ENCODE data around the gene MIPEP.
A peak's percentile ranks its signal among the peaks of the same experiment; 100 is the strongest.

MIPEP gene

GRCh38 chr13:23715762-23716235 lies 173.4 kb downstream of the MIPEP start:
- peak; percentile 58 for DNase-seq (ENCODE audit: low read depth, low spot score)

- peak; percentile 39 for DNase-seq (ENCODE audit: low read depth, low spot score)
These were observed 174.0 kb downstream of the MIPEP start for GRCh38 chr13:23715092-23715761.

GRCh38 chr13:23714672-23715071 lies 174.5 kb downstream of the MIPEP start:
- no peak for DNase-seq (ENCODE audit: low read depth, low spot score)

DNA sequence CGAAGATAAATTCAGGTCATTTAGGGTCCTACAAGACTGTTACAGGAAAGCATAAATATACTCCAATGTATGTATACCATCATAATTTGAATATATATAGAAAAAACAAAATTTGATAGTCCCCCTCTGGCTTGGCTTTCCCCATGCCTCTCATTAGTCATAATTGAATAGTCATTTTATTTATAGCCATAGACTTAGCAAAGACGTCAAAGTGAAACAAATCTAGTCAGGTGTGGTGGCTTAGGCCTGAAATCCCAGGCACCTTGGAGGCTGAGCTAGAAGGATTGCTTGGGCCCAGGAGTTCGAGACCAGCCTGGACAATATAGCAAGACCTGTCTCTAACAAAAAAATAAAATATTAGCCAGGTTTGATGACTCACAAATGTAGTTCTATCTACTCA lies 177.8 kb downstream of the MIPEP start:
- DNase-seq (ENCODE audit: low read depth, low spot score): no peak

GRCh38 chr13:23710366-23710765 lies 178.8 kb downstream of the MIPEP start:
- no peak for DNase-seq (ENCODE audit: low read depth, low spot score)

GRCh38 chr13:23709536-23709935 lies 179.7 kb downstream of the MIPEP start:
- DNase-seq (ENCODE audit: low read depth, low spot score): no peak

DNA sequence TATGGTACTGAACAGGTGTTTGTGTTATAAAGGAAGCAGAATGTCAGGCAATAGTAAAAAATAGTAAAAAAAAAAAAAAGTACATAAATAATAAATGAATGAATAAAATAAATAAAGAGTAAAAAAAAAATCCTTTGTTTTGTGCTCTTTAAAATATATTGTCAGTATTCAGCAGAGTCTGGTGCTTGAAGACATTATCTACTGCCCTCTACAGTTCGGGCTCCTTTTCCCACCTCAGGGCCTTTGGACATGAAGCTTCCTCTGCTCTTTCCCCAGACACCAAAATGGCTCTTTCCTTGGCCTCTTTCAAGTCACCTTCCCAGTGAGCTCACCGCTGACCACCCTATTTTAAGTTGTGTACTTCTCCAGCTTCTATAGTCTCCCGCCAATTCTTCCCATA lies 181.5 kb downstream of the MIPEP start:
- DNase-seq (ENCODE audit: low read depth, low spot score): no peak

DNA sequence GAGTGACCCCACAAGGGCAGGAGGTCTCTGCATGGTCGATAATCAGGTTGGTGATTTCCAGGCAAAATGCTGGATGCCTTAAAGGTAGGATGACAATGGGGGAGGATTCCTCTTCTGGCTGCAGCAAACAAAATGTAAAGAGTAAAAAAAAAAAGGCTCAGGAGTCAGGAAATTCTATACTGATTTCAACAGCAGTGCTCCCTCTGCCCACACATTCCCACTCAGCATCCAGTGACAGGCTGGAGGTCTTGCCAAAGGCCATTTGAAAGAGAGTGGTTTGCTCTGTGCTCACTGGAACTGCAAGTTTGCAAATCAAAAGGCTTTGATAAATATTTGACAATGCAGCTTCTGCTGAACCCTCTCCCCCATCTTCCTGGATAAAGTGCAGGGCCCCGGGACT lies 183.6 kb downstream of the MIPEP start:
- no peak for DNase-seq (ENCODE audit: low read depth, low spot score)

- DNase-seq (ENCODE audit: low read depth, low spot score): no peak
These were observed 185.8 kb downstream of the MIPEP start for GRCh38 chr13:23703246-23703860.

DNA sequence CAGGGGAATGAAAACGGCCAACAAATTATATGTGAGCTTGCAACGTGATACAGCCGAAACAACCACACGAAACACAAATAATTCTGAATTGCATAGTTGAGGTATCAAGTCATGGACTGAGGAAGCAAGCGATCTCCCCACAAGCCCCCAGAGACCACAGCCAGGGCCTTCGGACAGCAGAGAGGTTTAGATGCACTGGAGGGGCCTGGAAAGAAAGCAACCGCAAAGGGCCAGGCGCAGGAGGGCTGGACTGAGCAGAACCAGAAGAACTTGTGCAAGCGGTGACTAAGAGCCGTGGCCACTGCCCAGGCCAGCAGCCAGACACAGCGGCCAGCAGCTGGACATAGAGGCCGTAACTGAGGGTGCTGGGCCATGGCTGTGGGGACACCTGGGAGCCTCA lies 187.6 kb downstream of the MIPEP start:
- DNase-seq (ENCODE audit: low read depth, low spot score): no peak

DNA sequence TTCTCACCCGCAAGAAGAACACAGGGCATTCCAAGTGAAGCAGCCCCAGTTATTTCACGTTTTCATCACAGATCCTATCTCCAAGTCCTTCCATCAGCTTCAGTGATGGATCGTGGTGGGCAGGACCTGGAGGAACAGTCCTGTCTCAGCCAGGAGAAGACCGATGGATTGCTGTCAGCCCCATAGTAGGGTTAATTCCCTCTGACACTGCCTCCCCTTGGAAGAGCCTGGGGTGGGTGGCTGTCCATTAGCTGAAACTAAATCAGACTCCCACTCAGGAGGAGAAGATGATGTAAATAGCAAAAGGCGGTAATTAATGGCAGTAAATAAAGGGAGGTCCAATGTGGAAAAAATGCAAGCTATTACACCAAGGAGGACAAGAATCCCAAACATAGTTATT lies 188.0 kb downstream of the MIPEP start:
- no peak for DNase-seq (ENCODE audit: low read depth, low spot score)

- DNase-seq (ENCODE audit: low read depth, low spot score): no peak
These were observed 189.9 kb downstream of the MIPEP start for GRCh38 chr13:23699271-23699670.

DNA sequence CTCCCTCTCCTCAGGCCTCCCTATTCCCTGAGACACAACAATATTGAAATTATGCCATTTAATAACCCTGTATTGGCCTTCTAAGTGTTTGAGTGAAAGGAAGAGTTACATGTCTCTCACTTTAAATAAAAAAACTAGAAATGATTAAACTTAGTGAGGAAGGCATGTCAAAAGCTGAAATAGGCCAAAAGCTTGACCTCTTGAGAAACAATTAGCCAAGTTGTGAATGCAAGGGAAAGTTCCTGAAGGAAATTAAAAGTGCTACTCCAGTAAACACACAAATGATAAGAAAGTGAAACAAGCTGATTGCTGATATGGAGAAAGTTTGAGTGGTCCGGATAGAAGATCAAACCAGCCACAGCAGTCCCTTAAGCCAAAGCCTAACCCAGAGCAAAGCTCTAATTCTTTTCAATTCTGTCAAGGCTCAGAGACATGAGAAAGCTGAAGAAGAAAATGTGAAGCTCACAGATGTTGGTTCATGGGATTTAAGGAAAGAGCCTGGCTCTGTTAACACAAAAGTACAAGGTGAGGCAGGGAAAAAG lies 191.4 kb downstream of the MIPEP start:
- DNase-seq (ENCODE audit: low read depth, low spot score): no peak

- DNase-seq (ENCODE audit: low read depth, low spot score): peak; percentile 68
These were observed 192.6 kb downstream of the MIPEP start for GRCh38 chr13:23696610-23697009.

DNA sequence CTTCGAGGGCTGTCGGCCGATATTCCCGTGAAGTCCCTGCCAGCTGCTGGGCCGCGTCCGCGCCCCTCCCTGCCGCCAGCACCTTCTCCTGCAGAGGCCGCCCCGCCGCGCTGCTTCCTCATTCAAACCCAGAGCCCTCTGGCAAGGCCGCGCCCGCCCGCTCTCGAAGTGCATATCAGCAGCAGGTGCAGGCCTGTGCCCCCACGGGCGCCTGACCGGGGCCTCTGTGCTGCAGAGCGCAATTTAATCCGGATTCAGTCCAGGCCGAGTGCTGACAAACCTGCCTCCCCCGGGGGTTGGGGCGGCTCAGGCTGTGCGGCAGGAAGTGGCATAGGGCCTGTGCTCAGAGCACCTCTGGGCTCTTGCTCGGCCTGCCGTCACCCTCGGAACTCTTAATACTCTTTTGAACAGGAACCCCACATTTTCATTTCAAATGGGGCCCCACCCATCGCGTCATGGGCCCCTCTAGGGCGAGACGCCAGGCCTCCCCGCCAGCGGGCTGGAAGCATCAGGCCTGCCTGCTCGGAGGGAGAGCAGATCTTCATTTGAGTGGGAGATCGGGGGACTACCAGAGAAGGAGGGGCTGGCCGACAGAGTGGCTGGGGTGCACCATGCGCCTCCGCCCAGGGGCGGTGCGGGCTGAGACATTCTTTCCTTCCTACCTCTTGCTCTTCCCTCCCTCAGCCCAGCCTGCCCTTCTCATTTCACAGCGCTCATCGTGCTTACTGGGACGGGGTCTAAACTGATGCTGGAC lies 193.3 kb downstream of the MIPEP start:
- DNase-seq (ENCODE audit: low read depth, low spot score): peak; percentile 84

- DNase-seq (ENCODE audit: low read depth, low spot score): no peak
These were observed 194.0 kb downstream of the MIPEP start for GRCh38 chr13:23695196-23695595.

GRCh38 chr13:23692816-23693215 lies 196.4 kb downstream of the MIPEP start:
- no peak for DNase-seq (ENCODE audit: low read depth, low spot score)

DNA sequence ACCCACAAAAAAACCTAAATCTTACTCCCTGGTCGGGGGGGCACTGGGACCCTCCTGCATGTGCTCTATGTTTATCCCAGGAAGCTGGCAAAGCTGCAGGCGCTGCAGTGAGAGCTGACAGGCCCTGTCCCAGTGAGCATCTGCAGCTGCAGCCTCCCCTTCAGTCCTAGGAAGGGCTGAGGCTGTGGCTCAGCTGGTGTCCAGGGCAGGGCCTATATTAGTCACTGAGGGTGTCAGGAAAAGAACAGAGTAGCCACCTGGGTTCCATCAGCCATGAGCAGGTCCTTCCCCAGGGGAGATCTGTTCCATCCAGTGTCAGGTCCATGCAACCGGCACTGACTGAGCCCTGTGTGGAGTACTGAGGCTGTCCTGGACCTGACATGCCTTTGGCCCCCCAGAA lies 198.5 kb downstream of the MIPEP start:
- DNase-seq (ENCODE audit: low read depth, low spot score): no peak

DNA sequence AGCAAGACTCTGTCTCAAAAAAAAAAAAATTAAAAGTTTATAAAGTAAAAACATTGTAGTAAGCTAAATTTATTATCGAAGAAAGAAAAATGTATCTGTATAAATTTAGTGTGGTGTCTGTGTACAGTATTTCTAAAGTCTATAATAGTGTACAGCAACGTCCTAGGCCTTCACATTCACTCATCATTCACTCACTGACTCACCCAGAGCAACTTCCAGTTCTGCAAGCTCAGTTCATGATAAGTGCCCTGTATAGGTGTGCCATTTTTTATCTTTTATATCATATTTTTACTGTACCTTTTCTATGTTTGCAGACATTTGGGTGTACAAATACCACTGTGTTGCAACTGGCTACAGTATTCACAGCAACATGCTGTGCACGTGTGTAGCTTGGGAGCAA lies 200.9 kb downstream of the MIPEP start:
- DNase-seq (ENCODE audit: low read depth, low spot score): no peak

GRCh38 chr13:23687614-23688013 lies 201.6 kb downstream of the MIPEP start:
- DNase-seq (ENCODE audit: low read depth, low spot score): no peak

DNA sequence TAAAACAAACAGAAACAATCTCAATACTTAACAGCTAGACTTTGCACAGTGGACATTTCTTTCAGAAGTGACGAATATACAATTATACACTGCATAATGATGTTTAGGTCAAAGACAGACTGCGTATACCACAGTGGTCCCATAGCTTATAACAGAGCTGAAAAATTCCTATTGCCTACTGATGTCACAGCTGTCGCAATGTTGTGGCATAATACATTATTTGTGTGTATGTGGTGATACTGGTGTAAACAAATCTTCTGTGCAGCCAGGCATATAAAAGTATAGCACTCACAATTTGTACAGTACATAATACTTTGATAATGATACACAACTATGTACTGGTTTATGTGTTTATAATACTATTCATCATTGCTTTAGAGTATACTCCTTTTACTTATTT lies 202.3 kb downstream of the MIPEP start:
- no peak for DNase-seq (ENCODE audit: low read depth, low spot score)

- no peak for DNase-seq (ENCODE audit: low read depth, low spot score)
These were observed 203.8 kb downstream of the MIPEP start for GRCh38 chr13:23685416-23685815.

GRCh38 chr13:23684647-23685046 lies 204.6 kb downstream of the MIPEP start:
- no peak for DNase-seq (ENCODE audit: low read depth, low spot score)

All from ELF-1 (cell line).